Measurements from ENCODE around the gene TAS2R41.
"Not testable (repeated sequence)": the region's sequence is repeated elsewhere in the genome, so short reads cannot be mapped to it uniquely, and the experiment has no call there.

Gene TAS2R41

DNA sequence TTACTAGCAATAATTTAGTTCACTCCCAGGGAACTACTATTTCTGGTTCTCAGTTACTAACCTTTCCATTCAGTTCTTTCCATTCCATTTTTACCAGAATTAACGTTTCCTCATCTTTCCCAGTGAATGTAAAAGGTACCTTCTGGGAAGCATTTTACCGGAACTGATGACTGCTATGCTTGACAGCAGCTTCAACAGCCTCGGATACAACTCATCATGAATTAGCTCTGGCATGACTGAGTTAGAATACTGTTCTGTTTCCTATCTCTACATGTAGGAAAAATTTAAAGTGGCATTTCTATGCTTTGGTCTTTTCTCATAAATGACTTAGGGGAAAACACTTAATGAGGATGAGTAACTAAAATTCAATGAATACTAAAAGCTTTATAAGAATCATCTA, 18.6 kb downstream of the TAS2R41 start:
- DNase-seq = no peak

DNA sequence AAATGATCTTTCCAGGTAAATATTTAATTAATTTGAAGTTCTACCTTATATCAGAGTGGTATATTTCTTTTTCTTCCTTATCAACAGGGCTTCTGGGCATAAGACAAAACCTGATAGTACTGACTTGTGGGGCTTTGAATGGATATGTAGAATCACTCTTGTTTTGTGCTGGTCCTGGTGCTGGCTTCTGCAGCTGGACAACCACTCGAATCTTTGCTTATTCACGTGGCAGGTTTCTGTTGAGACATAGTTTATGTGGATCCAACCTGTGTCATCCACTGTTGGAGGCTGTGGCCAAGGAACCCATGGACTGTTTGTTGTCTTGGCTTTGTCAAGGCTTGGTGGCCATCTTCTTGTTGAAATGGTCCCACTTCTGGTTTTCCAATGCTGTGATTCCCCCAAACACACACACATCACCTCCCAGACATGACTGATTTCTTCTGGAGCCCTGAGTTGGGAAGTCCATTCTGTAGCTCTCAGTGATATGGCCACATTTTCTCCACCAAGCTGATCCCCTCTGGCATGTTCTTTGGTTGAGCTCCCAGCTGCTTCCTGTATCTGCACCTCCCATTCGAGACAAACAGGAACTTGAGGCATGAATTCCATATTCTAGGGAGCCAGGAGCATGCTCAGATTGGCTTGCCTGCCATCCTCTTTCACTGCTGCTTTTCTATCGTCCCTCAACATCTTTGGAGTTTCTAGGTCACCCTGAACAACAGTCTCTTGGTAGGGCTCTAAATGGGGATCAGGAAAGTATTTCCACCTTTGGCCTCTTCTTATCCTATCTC, 19.5 kb downstream of the TAS2R41 start:
- DNase-seq = no peak

DNA sequence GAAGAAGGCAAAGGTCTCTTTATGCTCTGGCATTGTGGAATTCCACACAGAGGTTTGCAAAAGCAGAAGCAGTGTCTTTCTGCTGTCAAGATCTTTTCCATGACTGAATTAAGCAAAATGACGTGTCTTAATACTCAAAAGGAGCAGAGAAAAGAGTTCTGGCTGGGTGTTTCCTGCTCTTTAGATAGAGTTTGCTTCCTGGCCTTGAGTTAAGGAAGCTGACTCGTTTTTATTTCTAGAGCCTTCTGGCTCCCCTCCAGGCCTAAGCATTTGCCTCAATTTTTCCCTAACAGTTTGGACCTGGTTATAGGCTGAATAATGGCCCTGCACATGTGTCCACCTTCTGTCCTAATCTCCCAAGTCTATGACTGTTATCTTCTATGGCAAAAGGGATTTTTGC, 21.6 kb downstream of the TAS2R41 start:
- no peak for DNase-seq

DNA sequence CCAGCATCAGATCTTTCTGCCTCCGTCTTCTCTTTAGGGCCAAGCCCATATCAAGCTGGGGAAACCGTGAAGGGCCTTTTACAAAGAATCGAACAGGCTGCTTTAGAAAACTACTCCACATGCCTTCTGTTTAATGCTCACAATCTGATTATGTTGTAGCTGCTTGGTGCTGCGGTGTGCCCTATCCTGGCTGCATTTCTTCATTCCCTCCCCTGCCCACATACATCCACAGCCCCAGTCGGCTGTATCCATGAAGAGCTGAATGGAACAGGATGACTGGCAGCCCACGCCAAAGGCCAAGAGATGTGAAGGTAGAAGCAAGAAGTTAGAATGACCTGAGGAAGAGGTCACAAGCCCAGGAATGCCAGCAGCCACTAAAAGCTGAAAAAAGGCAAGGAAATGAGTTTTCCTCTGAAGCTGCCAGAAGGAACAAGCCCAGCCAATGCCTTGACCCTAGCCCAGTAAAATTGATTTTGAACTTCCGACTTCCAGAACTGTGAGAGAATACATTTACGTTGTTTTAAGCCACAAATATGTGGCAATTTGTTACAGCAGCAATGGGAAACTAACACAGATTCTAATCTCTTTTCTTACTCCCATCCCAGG, 22.2 kb downstream of the TAS2R41 start:
- no peak for DNase-seq

- no peak for DNase-seq
Measured at GRCh38 chr7:143503261-143503660, 25.6 kb downstream of the TAS2R41 start.

- no peak for DNase-seq
Measured at GRCh38 chr7:143504215-143504936, 26.7 kb downstream of the TAS2R41 start.

DNA sequence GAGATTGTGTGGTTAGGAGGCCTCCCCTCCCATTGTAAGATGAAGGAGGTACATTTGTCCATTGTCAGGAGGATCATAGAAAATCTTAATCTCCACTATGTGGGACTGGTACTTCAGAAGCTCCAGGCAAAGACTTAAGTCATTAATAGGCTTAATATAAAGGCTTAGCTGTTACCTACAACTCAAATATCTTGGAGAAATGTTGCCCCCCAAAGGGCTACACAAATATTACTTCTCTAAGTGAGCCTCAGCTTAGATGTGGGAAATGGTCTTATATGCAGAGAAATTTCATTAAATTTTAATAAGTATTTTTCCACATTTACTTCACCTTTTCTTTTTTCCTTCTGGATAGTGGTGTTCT, 27.2 kb downstream of the TAS2R41 start:
- DNase-seq = no peak

- DNase-seq = no peak
Measured at GRCh38 chr7:143505838-143506237, 28.2 kb downstream of the TAS2R41 start.

DNA sequence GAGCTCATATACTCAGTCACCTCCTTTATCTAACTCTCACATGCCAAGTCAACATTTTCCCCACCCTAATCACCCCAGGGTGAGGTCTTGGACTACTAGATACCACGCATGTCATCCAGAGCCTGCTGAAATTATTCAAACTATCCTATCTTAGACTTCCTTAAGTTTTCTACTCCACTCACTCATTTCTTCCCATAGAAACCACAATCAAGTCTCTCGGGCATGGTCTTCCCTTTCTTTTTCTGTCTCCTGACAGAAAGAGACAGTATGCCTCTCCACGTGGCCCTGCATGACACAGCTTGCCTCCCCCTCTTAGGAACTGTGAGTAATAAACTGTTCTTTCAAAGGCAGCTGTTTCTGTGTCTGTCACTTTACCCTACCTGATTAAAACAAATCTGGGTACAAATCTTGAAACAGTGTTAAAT, 29.4 kb downstream of the TAS2R41 start:
- no peak for DNase-seq

GRCh38 chr7:143507534-143508055, 29.9 kb downstream of the TAS2R41 start:
- DNase-seq = no peak

GRCh38 chr7:143510854-143511592, 33.4 kb downstream of the TAS2R41 start:
- DNase-seq = no peak

DNA sequence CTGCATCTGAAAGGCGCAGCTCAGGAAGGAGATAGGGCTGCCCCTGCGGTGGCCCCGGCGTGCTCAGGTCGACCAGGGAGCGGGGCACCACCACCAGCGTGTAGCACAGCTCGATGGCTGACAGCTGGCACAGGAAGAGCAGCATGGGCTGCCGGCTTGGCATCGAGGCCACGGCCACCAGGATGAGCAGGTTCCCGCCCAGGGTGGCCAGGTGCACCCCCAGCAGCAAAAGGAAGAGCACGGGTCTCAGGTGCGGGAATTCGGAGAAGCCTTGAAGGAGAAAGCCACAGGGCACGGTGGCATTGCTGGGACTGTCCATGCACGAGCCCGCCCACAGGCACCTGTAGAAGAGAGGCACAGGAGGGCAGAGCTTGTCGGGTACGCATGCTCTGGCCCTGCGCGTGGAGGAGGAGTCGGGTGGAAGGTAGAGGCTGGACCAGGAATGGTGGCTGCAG, 33.9 kb downstream of the TAS2R41 start:
- DNase-seq = no peak

DNA sequence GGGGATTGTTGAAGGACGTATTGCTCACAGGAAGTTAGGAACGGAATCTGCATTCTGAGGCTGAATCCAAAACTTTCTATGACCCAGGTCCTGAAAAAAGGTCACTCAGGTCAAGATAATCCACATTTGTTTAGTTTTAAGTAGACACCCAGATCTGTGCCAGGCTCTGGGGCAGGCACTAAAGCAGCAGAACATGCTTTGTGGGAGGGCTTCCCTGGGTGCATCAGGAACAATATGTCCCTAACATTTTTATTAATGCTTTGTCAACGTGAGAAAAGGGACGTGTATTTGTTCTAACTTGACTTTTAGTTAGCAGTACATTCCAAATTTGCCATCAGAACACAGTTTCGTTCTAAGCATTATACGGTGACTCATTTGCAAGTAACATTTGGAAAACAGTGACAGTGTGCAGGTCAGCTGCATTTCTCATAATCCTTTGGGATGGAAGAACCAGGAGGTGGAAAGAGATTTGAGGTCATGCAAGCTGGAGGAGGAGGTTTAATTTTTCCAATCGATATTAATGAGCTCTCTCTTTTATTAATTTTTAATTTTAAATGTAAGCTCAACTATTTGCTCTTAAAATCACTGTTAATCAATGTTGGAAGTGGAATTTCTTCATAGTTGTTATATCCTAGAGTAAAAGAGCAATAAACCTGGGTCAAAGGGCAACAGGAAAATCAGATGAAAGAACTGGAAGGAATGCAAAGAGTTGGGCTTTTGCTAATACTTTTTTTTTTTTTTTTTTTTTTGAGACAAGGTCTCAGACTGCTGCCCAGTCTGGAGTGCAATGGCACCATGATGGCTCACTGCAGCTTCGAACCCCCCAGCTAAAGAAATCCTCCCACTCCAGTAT, 35.0 kb downstream of the TAS2R41 start:
- DNase-seq = no peak

- DNase-seq = no peak
Measured at GRCh38 chr7:143514487-143514886, 36.8 kb downstream of the TAS2R41 start.

GRCh38 chr7:143514995-143515735, 37.5 kb downstream of the TAS2R41 start:
- DNase-seq = no peak

DNA sequence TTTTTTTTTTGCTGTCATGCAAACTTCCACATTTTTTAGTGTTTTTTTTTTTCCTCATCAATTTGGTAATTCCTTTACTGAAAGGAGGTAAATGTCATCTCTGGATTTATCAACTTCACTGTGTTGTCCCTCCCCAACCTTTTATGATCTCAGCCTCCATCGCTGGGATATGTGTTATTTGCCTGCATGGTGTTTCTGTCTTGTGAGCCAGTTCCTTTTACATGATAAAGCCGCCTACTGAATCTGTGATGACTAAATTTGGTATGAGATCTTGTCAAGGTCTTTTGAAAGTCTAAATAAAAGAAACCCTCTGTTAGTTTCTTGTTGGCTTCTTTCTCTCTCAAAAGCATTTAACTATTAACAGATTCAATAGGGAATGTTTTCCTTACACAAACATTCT, 39.3 kb downstream of the TAS2R41 start:
- DNase-seq = no peak

DNA sequence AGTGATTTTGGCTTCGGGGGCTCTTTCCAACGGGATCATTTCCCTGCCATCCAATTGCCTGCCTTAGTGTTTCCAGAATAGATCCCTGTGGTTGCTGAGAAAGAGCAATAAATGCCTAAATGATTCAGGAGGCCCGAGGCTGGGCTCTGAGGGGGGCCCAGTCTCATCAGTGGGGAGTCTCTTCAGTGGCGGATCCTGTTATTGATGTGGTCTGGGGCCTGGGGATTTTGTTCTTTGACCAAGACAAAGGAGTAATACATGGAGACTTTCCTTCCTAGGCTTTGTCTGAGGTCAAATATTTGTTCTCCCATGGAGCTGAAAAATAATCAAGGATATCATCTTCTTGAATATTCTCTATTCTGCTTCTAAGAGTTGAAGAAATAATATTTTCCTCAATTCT, 40.8 kb downstream of the TAS2R41 start:
- DNase-seq = no peak

DNA sequence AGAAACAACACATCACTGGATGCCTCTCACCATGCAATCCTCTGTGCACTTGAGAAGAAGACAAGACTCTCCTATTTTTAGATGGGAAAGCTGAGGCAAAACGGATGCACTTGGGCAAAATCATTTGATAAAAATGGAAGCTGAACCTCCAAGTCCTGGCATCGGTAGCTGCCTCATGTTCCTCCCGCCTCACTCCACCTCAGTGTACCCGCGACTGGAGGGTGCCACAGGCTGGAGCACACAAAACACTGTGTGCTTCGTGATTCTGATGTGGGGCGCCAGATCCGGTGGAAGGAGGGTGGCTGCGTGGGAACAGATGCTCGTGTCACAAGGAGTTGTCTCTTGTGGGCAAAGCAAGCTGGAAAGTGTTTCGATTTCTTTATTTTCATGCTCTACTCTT, 41.3 kb downstream of the TAS2R41 start:
- no peak for DNase-seq

DNA sequence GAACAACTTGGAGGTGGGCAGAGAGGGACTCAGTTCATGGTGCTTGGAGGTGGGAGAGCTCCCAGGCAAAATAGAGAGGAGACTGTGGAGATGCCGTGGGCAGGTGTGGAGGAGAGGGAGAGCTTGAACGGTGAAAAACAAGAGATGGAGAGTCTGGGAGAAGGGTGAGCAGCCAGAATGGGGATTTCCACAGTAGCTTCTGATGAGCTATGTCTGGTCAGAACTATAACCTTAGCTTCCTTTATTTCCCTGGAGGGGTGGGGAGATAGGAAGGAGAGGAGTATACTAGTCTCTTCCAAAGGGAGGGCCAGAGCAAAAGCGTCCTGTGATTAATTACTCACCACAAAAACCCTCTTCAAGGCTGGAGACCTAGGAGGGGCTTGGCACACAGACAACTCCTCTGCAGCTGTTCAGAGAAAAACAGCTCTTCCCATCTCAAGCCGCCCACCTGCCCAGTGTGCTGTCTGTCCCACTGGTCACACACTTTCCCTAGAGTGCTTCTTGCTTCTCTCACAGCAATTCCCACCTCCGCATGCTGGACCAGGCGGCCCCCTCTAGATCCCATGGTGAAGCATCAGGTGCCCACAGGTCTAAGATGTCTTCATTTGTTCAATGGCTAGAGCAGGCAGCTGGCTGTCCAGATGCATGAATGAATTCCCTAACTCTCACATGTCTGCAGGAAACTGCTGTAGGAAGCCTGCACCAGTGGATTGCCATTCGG, 41.9 kb downstream of the TAS2R41 start:
- no peak for DNase-seq

- not testable (repeated sequence) for DNase-seq
Measured at GRCh38 chr7:143522309-143522916, 44.7 kb downstream of the TAS2R41 start.
